ENCODE results near the gene IL17RA.

- TF ChIP-seq CTCF (IDR thresholded peaks at IDR 0.05; ENCODE audit: low read length) (no peak), EZH2 (IDR thresholded peaks at IDR 0.05; ENCODE audit: borderline replicate concordance, low read length) (no peak)
Measured at GRCh38 chr22:17137170-17137569, 52.4 kb downstream of the IL17RA start.

Measured in OCI-LY1 (cell line).